Stomach smooth muscle (tissue), 2 donors: ENCODE data around the gene USP12.

ENCODE experiments used
- H3K27ac ChIP-seq: one replicate; pipeline ENCODE4 v1.7.0; 2013; ENCODE audit warnings: mild to moderate bottlenecking, low read length, inconsistent platforms
- H3K27me3 ChIP-seq, 2 donors: one replicate each; pipeline ENCODE4 v1.7.0; 2013; ENCODE audit warnings: low read length in 2 of 2; ENCODE audit not compliant: insufficient read depth in 2 of 2, control insufficient read depth in 1 of 2
- H3K36me3 ChIP-seq, 2 donors: one replicate each; pipeline ENCODE4 v1.7.0; 2013; ENCODE audit warnings: low read length in 2 of 2; ENCODE audit not compliant: control insufficient read depth in 2 of 2, insufficient read depth in 2 of 2
- H3K4me1 ChIP-seq: one replicate; pipeline ENCODE4 v1.7.0; 2013; ENCODE audit warnings: low read length; ENCODE audit not compliant: control insufficient read depth, insufficient read depth
- H3K4me3 ChIP-seq, 2 donors: one replicate each; pipeline ENCODE4 v1.7.0; 2013; ENCODE audit warnings: low read length in 2 of 2
- H3K9ac ChIP-seq, 2 donors: one replicate each; pipeline ENCODE4 v1.7.0; 2013; ENCODE audit warnings: low read length in 2 of 2, mild to moderate bottlenecking in 1 of 2
- H3K9me3 ChIP-seq, 2 donors: one replicate each; pipeline ENCODE4 v1.7.0; 2013; ENCODE audit warnings: low read length in 2 of 2; ENCODE audit not compliant: control insufficient read depth in 2 of 2
- donor health status: healthy.
- donor health status: Pancreatic carcinoma.

Gene USP12

GRCh38 chr13:27183561-27184147 is 12.0 kb upstream of the USP12 start:
- H3K27ac ChIP-seq: peak overlapping the region; percentile 11
- H3K4me1 ChIP-seq: peaks cover 8% of the 10 kb centered on the region
- H3K4me3 ChIP-seq: no peak overlapping the region
- no peaks in the 10 kb centered on the region for H3K9me3 ChIP-seq
- H3K36me3 ChIP-seq: no peaks in the 10 kb centered on the region
- H3K27me3 ChIP-seq: no peaks in the 10 kb centered on the region
- H3K9ac ChIP-seq: no peak overlapping the region

GRCh38 chr13:27182844-27183497 is 11.4 kb upstream of the USP12 start:
- H3K36me3 ChIP-seq: no peaks in the 10 kb centered on the region
- H3K27me3 ChIP-seq: no peaks in the 10 kb centered on the region
- H3K4me3 ChIP-seq: peak overlapping the region in 1 of 2 donors; percentile 44
- H3K9me3 ChIP-seq: no peaks in the 10 kb centered on the region
- peak overlapping the region; percentile 11 for H3K27ac ChIP-seq
- H3K4me1 ChIP-seq: peaks cover 8% of the 10 kb centered on the region
- no peak overlapping the region for H3K9ac ChIP-seq

- Histone ChIP-seq H3K9ac (no peak overlapping the region), H3K9me3 (no peaks in the 10 kb centered on the region), H3K27ac (no peak overlapping the region), H3K27me3 (no peaks in the 10 kb centered on the region), H3K4me1 (peaks cover 8% of the 10 kb centered on the region), H3K36me3 (no peaks in the 10 kb centered on the region), H3K4me3 (no peak overlapping the region)
These were observed 10.4 kb upstream of the USP12 start for GRCh38 chr13:27182054-27182453.

GRCh38 chr13:27177852-27178251 is 6.2 kb upstream of the USP12 start:
- Histone ChIP-seq H3K36me3 (no peaks in the 10 kb centered on the region), H3K27ac (no peak overlapping the region), H3K27me3 (no peaks in the 10 kb centered on the region)

GRCh38 chr13:27176470-27177410 is 5.1 kb upstream of the USP12 start:
- Histone ChIP-seq H3K27me3 (no peaks in the 10 kb centered on the region), H3K9ac (no peak overlapping the region), H3K36me3 (no peaks in the 10 kb centered on the region), H3K4me1 (peaks cover 3% of the 10 kb centered on the region), H3K4me3 (no peak overlapping the region), H3K27ac (no peak overlapping the region), H3K9me3 (no peaks in the 10 kb centered on the region)

More at GRCh38 chr13:27177852-27178251, 6.2 kb upstream of the USP12 start:
- no peak overlapping the region for H3K4me3 ChIP-seq
- H3K4me1 ChIP-seq: peaks cover 1% of the 10 kb centered on the region
- no peak overlapping the region for H3K9ac ChIP-seq
- no peaks in the 10 kb centered on the region for H3K9me3 ChIP-seq

- H3K9ac ChIP-seq: no peak overlapping the region
- H3K4me3 ChIP-seq: no peak overlapping the region
- no peaks in the 10 kb centered on the region for H3K36me3 ChIP-seq
These were observed 3.3 kb upstream of the USP12 start for GRCh38 chr13:27174766-27175455.

GRCh38 chr13:27172495-27172842 is 858 bp upstream of the USP12 start:
- Histone ChIP-seq H3K36me3 (no peaks in the 10 kb centered on the region), H3K9ac (peak overlapping the region; percentile 73 to 79), H3K4me1 (peaks cover 19% of the 10 kb centered on the region), H3K27me3 (no peaks in the 10 kb centered on the region), H3K9me3 (no peaks in the 10 kb centered on the region), H3K4me3 (peak overlapping the region; percentile 61 to 81), H3K27ac (peak overlapping the region; percentile 83)

More at GRCh38 chr13:27174766-27175455, 3.3 kb upstream of the USP12 start:
- Histone ChIP-seq H3K9me3 (no peaks in the 10 kb centered on the region), H3K27ac (no peak overlapping the region), H3K4me1 (peaks cover 8% of the 10 kb centered on the region), H3K27me3 (no peaks in the 10 kb centered on the region)

GRCh38 chr13:27171827-27172494 is 350 bp upstream of the USP12 start:
- H3K9ac ChIP-seq: peak overlapping the region; percentile 73 to 79
- H3K36me3 ChIP-seq: no peaks in the 10 kb centered on the region
- H3K27ac ChIP-seq: peak overlapping the region; percentile 83
- H3K27me3 ChIP-seq: no peaks in the 10 kb centered on the region
- no peaks in the 10 kb centered on the region for H3K9me3 ChIP-seq
- H3K4me1 ChIP-seq: peaks cover 19% of the 10 kb centered on the region
- peak overlapping the region; percentile 61 to 81 for H3K4me3 ChIP-seq

GRCh38 chr13:27170516-27171243 is 931 bp downstream of the USP12 start:
- peak overlapping the region; percentile 84 to 90 for H3K4me3 ChIP-seq

More at GRCh38 chr13:27170516-27171243, 931 bp downstream of the USP12 start:
- Histone ChIP-seq H3K9me3 (no peaks in the 10 kb centered on the region), H3K27me3 (no peaks in the 10 kb centered on the region), H3K4me1 (peaks cover 19% of the 10 kb centered on the region), H3K9ac (peak overlapping the region; percentile 86 to 87), H3K27ac (peak overlapping the region; percentile 81), H3K36me3 (no peaks in the 10 kb centered on the region)
